GM12874 (cell line): ENCODE measurements around the gene PARN.

Experiments
- CTCF ChIP-seq: IDR thresholded peaks from 2 replicates; pipeline ENCODE4 v1.5.1; 2011; ENCODE audit warnings: low read depth, mild to moderate bottlenecking, control low read depth, low read length, moderate library complexity; ENCODE audit not compliant: insufficient read depth

PARN gene

GRCh38 chr16:14618566-14618965 lies 11.5 kb downstream of the PARN start:
- TF ChIP-seq CTCF, result no peak

GRCh38 chr16:14616280-14616679 lies 13.8 kb downstream of the PARN start:
- no peak for TF ChIP-seq CTCF

DNA sequence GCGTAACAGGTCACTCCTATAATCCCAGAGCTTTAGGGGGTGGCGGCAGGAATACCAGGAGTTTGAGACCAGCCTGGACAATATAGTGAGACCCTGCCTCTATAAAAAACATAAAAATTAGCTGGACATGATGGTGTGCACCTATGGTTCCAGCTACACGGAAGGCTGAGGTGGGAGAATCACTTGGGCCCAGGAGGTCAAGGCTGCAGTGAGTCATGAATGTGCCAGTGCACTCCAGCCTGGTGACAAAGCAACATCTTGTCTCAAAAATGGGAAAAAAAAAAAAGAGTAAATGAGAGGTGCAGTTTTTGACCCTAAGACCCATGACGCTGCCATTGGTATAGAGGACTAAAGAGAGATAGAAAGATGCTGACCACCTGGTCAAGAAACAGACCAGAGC lies 16.1 kb downstream of the PARN start:
- TF ChIP-seq CTCF, result no peak

GRCh38 chr16:14611660-14612059 lies 18.4 kb downstream of the PARN start:
- no peak for TF ChIP-seq CTCF

DNA sequence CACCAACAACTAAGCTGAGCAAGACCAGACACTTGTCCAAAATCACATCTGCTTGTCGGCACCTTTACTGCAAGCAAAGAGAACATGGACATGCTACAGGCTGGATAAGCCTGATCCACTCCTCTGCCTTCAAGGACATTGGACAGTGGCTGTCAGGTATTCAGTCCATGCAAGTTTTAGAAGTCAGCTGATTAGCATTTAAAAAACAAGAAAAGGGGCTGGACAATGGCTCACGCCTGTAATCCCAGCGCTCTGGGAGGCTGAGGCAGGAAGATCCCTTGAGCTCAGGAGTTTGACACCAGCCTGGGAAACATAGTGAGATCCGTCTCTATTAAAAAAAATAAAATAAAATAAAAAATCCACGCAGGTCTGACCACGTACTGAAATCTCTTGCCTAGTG lies 20.3 kb downstream of the PARN start:
- TF ChIP-seq CTCF, result no peak

DNA sequence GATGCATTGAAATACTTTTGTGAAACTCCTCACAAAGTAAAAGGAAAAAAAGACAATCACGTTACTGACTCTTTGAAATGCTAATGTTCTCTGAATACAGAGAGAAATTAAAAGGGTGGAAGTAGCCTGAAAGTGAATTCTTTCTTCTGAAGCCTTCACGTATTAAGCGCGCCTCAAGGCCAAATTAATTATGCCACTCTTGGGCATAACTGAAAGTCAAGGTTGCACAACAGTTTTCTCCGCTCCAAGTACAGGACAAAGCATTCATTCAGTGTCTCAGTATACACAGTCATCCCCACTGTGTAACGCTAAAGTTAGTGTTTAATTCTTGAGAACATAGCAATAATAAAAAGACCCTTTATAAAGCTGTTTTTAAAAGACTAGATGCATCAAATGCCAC lies 21.5 kb downstream of the PARN start:
- no peak for TF ChIP-seq CTCF

DNA sequence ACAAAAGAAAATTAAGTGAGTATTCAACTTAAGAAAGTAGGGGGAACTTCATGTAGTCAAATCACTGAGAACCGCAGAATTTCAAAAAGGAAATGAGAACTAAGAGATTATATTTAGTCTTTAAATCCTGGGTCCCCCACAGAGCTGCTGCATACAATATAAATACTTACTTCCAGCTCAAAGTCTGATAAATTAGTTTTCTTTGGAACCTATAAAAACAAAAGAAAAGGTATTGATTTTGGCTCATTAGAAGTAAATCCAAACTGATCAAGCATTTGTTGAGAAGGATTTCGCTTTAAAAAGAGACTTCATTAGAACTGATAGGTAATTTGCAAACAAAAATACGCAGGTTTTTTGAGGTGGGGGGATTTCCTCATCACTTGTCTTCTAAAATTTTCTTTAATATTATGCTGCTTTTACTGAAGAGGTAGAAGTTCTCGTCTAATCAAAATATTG lies 21.9 kb downstream of the PARN start:
- TF ChIP-seq CTCF, result no peak

- no peak for TF ChIP-seq CTCF
These were observed 24.0 kb downstream of the PARN start for GRCh38 chr16:14606102-14606501.
